A673 (cell line): ENCODE results near the gene B4GALNT4.

Experiments
- CTCF ChIP-seq: fragments of 300-800, 200-600 bp; sonication (generic); conservative IDR thresholded peaks from 2 replicates; pipeline ENCODE4 v1.5.1; 2017; ENCODE audit warnings: low read depth, mild to moderate bottlenecking, antibody characterized with exemption, low read length, moderate library complexity, mixed read lengths
- EZH2 ChIP-seq: fragments of 200-600 bp; sonication (generic); IDR thresholded peaks from 2 replicates; pipeline ENCODE4 v1.6.1; 2017; ENCODE audit warnings: borderline replicate concordance, low read depth, mild to moderate bottlenecking, mixed read lengths, antibody characterized with exemption, low read length; ENCODE audit not compliant: poor library complexity, severe bottlenecking

DNA sequence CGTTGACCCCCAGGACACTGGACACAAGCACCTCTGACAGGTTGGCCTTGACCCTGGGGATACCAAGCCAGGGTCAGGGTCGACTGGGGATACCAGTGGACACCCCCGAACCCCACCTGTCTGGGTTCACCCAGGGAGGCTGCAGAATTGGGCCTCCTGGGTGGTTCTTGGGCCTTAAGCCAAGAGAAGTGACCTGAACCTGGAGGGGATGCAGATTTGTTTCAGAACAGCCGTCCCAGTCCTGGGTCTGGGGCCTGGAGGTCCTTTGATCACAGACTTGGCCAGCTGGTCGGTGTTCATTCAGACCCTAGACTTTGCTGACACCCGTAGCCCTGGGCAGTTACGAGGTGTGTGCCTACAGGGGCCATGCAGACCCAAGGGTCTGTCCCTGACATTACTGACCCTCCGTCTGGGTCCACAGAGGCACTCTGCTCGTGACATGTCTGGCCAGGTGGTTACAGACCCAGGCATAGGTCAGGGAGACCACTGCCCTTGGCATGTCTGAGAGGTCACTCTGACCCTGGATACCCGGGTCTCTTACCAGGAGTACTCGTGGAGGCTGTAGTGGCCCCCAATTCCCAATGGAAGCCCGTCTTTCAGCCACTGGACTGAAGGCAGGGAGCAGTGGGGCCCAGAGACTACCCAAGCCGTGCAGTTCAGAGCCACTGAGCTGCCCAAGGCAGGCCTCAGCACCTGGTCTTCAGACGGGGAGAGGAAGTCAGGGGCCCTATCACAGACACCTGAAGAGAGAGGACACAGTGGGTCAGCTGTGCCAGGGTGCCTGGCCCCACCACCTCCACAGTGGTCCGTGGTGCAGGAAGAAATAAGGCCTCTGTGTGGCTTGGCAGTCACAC lies 39.1 kb downstream of the B4GALNT4 start:
- TF ChIP-seq EZH2 (no peak), CTCF (no peak)
